Ovary (tissue), 9 donors: ENCODE data around the gene ASTL. TPM values are rescaled to one million over a fixed set of nuclear protein-coding genes. Genes with fewer than 3 reads are reported as not detected.

Experiments used
- DNase-seq, 5 donors: peaks; one replicate each; pipeline ENCODE4 v3.0.0-alpha.2; 2019 to 2020
- H3K27ac ChIP-seq, 2 donors: fragments of 200-600 bp; one replicate each; pipeline versions ENCODE4 v1.5.1 to v1.8.0; 2019 to 2022
- H3K27me3 ChIP-seq: fragments of 200-600 bp; one replicate; pipeline ENCODE4 v1.8.0; 2022
- H3K36me3 ChIP-seq: fragments of 200-600 bp; sonication (generic); one replicate; pipeline ENCODE4 v1.5.1; 2019
- H3K4me1 ChIP-seq: one replicate; pipeline ENCODE4 v1.8.1; 2013; ENCODE audit warnings: mild to moderate bottlenecking, moderate library complexity; ENCODE audit not compliant: insufficient read depth
- H3K4me3 ChIP-seq: fragments of 200-600 bp; sonication (generic); one replicate; pipeline ENCODE4 v1.5.1; 2017
- H3K9me3 ChIP-seq, 2 donors: fragments of 200-600 bp in 1 of 2; sonication (generic) in 1 of 2; one replicate each; pipeline versions ENCODE4 v1.5.1 to v1.8.1; 2013 to 2019; ENCODE audit warnings: mild to moderate bottlenecking in 1 of 2, moderate library complexity in 1 of 2
- CTCF ChIP-seq, 3 donors: fragments of 450-650 bp in 2 of 3; fragments of 200-600 bp in 1 of 3; IDR thresholded peaks; one replicate each; pipeline versions ENCODE4 v1.5.1 to v1.8.0; 2016 to 2022; ENCODE audit warnings: antibody characterized with exemption in 3 of 3, mild to moderate bottlenecking in 1 of 3
- EP300 ChIP-seq: sonication (generic); formaldehyde crosslinking; IDR thresholded peaks from one replicate; pipeline ENCODE4 v1.6.1; 2017; ENCODE audit warnings: antibody characterized with exemption
- POLR2A ChIP-seq: fragments of 450-650 bp; IDR thresholded peaks from one replicate; pipeline ENCODE4 v1.6.1; 2017; ENCODE audit warnings: antibody characterized with exemption, mild to moderate bottlenecking, moderate library complexity
- WGBS, 3 donors: extraction: QIAGEN DNeasy Blood & Tissue Kit in 1 of 3; methylation state at CpG; one replicate each; pipeline versions ENCODE4 v1.1.5 to v1.1.7; 2013 to 2017; 5-methylcytosine and 5-hydroxymethylcytosine counted together
- intact Hi-C, 4 donors: fragments of 100-400 bp; cut with DNase I; formaldehyde crosslinking; loops; one replicate each; pipeline versions ENCODE4 v1.11.0 to v1.15.1; 2022 to 2023
- polyA plus RNA-seq, 2 donors: library from polyadenylated mRNA; stranded (reverse); fragments of 200-250 nt in 1 of 2; fragments of 350-450 nt in 1 of 2; fragmentation: Illumina TruSeq in 1 of 2; extraction: RNeasy Lipid Tissue Mini Kit (QIAGEN cat#74804) in 1 of 2; gene quantifications; one replicate each; pipeline ENCODE4 v1.2.3, GENCODE V29; 2013 to 2014
- total RNA-seq, 7 donors: library from RNA; depleted of rRNA in 2 of 7; stranded (reverse); fragments of >200 nt in 2 of 7; fragmentation: NEBNext Ultra II Directional in 3 of 7; extraction: Animal tissue kit (Norgen Biotek cat#: 25700) in 3 of 7; gene quantifications; one replicate each; pipeline versions ENCODE4 v1.1.0 to v1.2.4, GENCODE V29; 2016 to 2023
- donor health status: DM: no; HTN: no; CAD: no; lungs with moderate emphysema.
- donor health status: DM: no; HTN: no; CAD: no.
- donor health status: Bipolar disorder and iron deficiency.
- donor health status: DM: yes; HTN: yes; CAD: no.
- donor health status: DM: no; HTN: no; CAD: no.
- donor health status: DM: yes; HTN: yes; CAD: no.

Gene ASTL
- total and polyA plus RNA-seq, 9 donors = 0.15 to 1.7 (median 0.67) TPM; not detected in 4

- peak in 2 of 5 donors; percentile 12 to 13 for DNase-seq
- Histone ChIP-seq H3K4me1 (no peaks in the 10 kb centered on the region), H3K27ac (no peak overlapping the region), H3K27me3 (no peaks in the 10 kb centered on the region), H3K36me3 (no peaks in the 10 kb centered on the region), H3K9me3 (peaks cover 0 to 2% of the 10 kb centered on the region in 2 donors), H3K4me3 (no peak overlapping the region)
- TF ChIP-seq CTCF (IDR thresholded peaks at IDR 0.05) = no peak
- TF ChIP-seq POLR2A = no peak
- TF ChIP-seq EP300 = no peak
- intact Hi-C loops = no loop called here
- WGBS, 3 donors = 67 to 77% (median 75%) methylated on average over 12 of the region's 12 CpGs
These were observed 38.2 kb downstream of the ASTL start for GRCh38 chr2:96099861-96100798.

GRCh38 chr2:96098900-96099590 lies 39.3 kb downstream of the ASTL start:
- no peak for TF ChIP-seq EP300
- no peak for TF ChIP-seq CTCF (IDR thresholded peaks at IDR 0.05)
- no peak for TF ChIP-seq POLR2A
- intact Hi-C loops = no loop called here
- H3K4me1 ChIP-seq = no peaks in the 10 kb centered on the region
- no peaks in the 10 kb centered on the region for H3K27me3 ChIP-seq
- H3K27ac ChIP-seq = no peak overlapping the region
- no peak overlapping the region for H3K4me3 ChIP-seq
- peak in 2 of 5 donors; percentile 10 to 44 for DNase-seq
- no peaks in the 10 kb centered on the region for H3K36me3 ChIP-seq
- WGBS, 3 donors = 51 to 64% (median 51%) methylated on average over 11 of the region's 11 CpGs
- H3K9me3 ChIP-seq = no peaks in the 10 kb centered on the region

- Histone ChIP-seq H3K4me3 (no peak overlapping the region), H3K27ac (no peak overlapping the region), H3K9me3 (no peaks in the 10 kb centered on the region), H3K27me3 (no peaks in the 10 kb centered on the region), H3K36me3 (no peaks in the 10 kb centered on the region), H3K4me1 (no peaks in the 10 kb centered on the region)
- 76 to 81% (median 81%) methylated on average over 7 of the region's 7 CpGs for WGBS, 3 donors
- DNase-seq = peak in 1 of 5 donors; percentile 21
- intact Hi-C loops = no loop called here
- TF ChIP-seq POLR2A (no peak), CTCF (IDR thresholded peaks at IDR 0.05) (no peak), EP300 (no peak)
These were observed 40.1 kb downstream of the ASTL start for GRCh38 chr2:96097951-96098823.

- H3K36me3 ChIP-seq = no peaks in the 10 kb centered on the region
- H3K4me3 ChIP-seq = no peak overlapping the region
- H3K27ac ChIP-seq = no peak overlapping the region
- TF ChIP-seq POLR2A (no peak), CTCF (IDR thresholded peaks at IDR 0.05) (no peak), EP300 (no peak)
- H3K9me3 ChIP-seq = no peaks in the 10 kb centered on the region
- H3K4me1 ChIP-seq = no peaks in the 10 kb centered on the region
- DNase-seq = no peak
- intact Hi-C loops = no loop called here
- H3K27me3 ChIP-seq = no peaks in the 10 kb centered on the region
- WGBS, 3 donors = 89 to 91% (median 90%) methylated on average over 5 of the region's 5 CpGs
These were observed 40.9 kb downstream of the ASTL start for GRCh38 chr2:96097441-96097840.
